Skeletal muscle cell (primary cell): Measurements from ENCODE around the gene CIZ1.
A peak's percentile ranks its signal among the peaks of the same experiment; 100 is the strongest.

Experiments
- DNase-seq: peaks from one replicate; pipeline ENCODE4 v3.0.0-alpha.2; 2010; ENCODE audit warnings: low read depth
- H3K4me3 ChIP-seq: 2 replicates; pipeline ENCODE4 v1.5.1; 2011; ENCODE audit warnings: low read depth, mild to moderate bottlenecking, control low read depth, low read length, moderate library complexity

The CIZ1 gene

DNA sequence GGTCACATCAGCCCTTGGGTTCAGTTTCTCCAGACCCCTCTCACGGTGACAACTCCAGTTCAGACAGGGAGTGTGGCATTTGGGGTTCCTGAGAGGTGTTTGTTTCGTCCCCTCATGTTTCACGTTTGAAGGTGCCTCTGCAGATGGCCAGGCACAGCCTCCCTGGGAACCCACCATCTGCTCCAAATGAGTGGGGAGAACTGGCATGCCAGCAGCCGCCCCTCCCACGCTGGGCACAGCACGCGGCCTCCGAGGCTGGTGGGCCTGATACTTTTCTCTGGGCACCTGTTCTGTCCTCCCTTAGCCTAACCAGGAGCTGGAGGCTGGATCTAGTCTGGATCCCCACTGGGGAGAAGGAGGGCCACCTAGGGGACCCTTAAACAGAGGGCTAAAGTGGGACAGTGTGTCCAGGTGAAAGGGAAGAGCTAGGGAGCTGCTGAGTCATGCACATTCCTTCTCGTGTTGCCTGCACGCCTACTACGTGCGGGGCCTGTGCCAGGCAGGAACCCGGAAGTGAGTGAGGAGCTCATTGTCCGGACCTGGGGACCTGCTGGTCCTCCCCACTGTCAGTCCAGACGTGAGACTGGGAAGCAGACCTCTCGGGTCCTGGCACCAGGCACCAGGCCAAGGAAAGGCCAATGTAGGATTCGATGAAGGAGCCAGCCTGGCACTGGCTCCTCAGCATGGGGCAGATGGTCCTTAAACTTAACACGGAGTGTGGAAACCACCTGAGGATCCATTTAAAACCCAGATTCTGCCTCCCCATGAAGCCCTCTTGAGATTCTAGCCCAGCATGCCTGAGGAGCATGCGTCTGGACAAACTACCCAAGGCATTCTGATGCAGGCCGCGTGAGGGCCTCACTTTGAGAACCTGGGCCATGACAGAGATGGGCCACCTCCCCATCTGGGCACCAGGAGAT lies 23.5 kb upstream of the CIZ1 start:
- H3K4me3 ChIP-seq, result no peak overlapping the region
- no peak for DNase-seq

DNA sequence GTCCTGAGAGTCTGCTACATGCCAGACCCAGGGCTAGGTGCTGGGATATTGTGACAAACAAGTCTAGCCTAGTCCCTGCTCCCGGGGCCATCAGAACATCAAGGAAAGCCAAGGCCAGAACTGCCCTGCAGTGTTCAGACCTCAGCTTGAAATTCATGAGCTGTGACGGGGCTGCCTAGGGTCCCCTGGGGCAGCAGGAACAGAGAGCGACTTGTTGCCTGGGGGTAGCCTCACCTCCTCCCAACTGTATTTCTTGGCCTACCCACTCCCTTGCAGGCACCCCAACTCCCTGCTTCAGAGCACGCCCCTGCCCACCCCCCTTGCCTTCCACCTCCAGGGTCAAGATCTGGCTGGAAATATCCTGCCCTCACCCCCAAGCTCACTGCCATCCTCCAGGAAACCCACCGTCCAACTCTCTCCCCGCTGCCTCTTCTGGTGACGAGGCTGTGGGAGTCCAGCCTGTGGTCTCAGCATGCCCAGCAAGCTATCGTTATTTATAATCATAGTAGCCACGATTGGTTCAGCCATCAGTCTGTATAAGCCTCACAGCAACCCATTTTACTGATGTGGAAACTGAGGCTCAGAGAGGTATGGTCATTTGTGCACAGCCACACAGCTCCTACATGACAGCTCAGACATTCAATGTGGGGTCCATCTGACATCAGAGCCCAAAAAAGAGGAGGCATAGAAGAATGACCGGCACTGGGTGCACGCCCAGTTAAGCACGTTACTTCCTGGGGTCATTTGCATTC lies 22.6 kb upstream of the CIZ1 start:
- DNase-seq, result no peak
- no peak overlapping the region for H3K4me3 ChIP-seq

DNA sequence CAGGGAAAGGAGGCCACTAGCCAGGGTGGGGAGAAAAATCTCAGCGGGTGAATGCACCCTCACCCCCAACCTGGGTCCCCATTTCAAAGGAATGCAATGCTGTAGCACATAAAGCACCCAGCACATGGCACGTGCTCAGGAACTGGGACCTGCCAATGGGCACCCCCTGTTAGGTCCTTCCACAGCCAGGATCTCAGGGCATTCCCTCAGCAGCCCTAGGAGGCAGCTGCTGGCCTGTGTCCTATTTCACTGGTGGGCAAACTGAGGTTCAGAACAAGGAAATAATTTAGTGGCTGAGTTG lies 20.6 kb upstream of the CIZ1 start:
- no peak for DNase-seq
- no peak overlapping the region for H3K4me3 ChIP-seq

DNA sequence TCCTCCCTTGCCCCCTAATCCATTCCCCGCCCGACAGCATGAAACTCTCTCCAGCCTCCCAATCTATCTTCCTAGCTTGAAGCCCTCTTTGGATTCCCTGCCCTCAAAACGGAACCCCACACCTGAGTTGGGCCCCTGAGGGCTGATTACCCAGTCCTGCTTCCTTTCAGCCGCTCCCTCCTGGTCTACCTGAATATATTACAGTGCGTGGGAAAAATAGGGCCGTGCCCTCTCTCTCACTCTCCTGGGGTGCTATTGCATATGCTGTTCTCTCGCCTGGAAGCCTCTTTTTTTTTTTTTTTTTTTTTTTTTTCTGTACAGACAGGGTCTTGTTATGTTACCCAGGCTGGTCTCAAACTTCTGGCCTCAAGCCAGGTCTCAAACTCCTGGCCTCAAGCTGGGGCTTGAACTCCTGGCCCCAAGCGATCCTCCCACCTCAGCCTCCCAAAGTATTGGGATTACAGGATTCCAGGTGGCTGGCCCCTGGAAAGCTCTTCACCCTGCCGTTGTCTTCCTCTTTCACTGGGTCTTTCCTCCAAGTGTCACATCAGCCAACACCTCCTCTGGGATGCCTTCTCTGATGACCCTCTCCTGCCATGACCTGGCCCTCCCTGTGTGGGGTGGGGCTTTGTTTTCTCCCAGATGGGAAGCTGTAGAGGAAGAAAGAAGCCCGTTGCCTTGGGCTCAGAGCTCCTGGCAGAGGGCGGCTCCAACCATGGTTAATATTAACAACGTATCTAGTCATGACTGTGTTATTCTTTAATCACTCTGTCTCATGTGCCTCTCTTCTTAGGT lies 20.0 kb upstream of the CIZ1 start:
- no peak overlapping the region for H3K4me3 ChIP-seq

DNA sequence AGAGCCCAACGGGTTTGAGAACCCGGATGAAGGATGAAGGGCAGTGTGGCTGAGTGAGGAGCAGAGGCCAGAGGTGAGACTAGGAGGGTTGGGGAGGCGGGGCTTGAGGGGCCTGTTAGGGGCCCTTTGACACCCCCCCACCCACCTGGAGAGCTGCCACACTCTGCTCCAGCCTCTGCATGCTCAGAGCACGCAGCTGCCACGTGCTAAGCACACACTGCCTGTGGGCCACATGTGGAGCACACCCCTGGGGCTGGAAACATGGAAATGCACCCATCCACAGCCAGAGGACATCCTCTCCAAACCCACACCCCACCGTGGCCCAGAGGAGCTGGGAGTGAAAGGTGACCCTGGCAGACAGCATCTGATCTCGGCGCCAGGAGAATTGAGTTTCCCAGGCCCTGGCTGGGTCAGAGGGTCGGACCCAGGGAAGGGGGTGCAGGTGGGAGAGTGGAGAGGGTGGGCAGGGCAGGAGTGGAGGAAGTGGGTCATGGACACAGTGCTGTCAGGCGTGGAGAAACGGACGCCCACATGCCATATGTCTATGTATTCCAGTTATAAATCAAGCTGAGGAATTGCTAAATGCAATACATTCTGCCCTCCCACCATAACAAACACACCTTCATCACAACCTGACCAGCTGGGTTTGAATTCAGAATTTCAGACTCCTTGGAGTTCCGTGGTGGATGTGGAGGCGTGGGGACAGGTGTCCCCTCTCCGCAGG lies 17.7 kb upstream of the CIZ1 start:
- no peak for DNase-seq
- H3K4me3 ChIP-seq, result no peak overlapping the region

More for the DNA sequence above, 20.0 kb upstream of the CIZ1 start:
- DNase-seq, result no peak

DNA sequence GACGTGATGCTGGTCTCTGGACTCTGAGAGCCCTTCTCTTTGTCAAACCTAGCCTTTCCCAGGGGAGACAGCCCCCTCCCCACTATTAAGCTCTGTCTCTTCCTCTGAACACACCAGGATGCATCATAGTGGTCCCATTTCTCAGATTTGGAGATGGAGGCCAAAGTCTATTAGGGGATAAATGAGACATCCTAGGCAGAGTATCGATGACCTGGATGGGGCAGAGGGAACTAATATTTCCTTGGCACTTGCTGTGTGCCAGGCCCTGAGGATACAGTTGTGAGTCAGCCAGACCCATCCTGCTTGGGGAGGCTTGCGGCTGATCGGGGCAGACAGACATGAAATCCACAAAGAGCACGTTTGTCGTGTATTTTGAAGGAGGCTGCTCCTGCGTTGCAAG lies 17.0 kb upstream of the CIZ1 start:
- no peak for DNase-seq
- no peak overlapping the region for H3K4me3 ChIP-seq

DNA sequence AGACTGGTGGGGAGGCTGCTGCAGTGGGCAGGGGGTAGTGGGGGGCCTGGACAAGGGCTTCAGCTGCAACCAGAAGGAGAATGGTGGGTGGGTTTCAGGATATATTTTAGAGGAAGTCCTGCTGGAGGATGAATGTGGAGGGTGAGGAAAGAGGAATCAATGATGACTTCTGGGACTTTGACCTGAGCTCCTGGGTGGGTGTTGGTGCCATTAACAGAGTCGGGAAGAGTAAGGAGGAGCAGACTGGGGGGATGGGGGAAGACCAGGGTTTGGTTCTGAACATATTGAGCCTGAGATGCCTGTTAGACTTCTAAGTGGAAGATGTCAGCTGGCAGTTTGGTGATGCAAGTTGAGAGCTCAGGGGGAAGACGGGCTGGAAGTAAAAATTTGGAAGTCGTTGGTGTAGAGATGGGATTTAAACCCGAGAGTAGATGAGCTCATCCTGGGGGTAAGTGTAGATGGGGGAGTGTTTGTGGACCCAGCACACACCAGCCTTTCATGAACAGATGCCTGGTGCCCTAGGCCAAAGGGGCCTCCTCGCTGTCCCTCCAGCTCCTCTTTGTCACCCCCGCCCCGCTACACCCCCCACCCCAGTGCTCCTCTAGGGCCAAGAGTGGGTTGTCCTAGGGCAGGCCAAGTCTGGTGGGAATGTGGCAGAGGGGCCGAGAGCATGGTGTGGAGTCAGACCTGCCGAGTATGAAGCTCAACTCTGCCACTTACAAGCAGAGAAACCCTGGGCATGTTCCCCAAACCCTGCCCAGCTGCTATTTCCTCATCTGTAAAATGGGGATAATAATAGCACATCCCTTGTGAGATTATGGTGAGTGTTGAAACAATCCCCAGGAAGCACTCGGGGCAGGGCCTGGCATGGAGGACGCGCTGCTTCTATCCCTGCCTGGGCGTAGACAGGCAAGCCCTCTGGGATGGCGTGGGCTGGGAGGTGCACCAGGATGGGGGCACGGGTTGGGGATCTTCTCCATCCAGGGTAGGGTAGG lies 15.8 kb upstream of the CIZ1 start:
- DNase-seq, result no peak
- H3K4me3 ChIP-seq, result no peak overlapping the region

DNA sequence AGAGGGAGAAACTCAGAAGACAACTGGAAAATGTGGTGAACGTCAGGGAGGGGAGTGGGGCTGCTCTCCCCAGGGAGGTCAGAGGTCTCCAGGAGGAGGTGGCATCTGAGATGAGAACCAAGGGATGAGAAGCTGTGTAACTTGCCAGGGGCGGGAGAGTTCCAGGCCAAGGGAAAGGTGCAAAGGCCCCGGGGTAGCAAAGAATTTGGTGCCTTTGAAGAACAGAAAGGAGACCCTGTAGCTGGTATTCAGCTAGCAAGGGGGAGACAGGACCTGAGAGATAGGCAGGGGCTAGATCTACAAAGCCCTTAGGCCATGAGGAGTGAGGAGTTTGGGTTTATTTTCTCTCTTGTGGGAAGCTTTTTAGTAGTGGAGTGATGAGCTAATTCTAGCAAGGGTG lies 15.1 kb upstream of the CIZ1 start:
- no peak for DNase-seq
- H3K4me3 ChIP-seq, result no peak overlapping the region

DNA sequence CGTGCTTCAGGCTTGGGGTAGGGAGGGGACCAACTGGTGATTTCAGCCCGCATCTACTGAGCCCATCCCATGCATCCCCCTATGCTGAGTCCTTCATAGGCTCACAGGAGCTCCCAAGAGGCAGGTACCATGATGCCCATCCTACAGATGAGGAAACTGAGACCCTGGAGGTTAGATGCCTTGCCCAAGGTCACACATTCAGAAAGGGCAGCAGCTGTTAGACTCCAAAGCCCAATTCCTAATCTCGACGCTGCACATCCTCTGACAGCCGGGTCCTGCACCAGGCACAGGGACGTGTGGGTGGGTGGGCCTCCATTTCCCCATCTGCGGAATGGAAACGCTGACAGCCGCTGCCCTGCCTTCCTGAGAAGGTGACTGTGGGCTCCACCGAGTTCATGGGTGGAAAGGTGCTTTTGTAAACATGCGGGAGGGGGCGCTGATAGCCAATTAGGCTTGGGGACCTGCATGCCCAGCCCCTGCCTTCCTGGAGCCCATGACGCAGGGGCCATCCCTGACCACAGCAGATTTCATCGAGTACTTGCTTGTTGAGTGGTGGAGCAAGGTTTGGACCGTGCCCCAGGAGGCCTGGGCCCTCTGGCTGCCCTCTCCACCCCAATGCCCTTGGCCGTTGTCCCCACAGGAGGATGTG lies 14.0 kb upstream of the CIZ1 start:
- no peak overlapping the region for H3K4me3 ChIP-seq

DNA sequence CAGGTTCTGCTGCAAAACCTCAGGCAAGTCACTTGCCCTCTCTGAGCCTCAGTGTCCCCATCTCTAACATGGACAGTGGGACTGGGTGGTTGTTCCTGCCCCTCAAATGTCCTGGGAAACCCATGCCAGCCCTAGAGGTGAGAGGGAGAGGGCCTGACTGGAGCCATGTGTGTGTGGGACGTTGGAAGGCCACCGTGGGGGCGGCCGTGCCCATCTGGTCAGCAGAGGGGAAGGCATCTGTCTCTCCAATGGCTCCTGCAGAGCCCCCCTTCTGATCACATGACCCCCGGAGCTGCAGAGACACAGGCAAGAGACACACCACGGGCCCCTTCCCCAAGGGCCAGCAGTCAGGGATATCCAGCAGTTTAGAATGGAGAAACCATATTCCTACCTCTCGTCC lies 13.5 kb upstream of the CIZ1 start:
- peak overlapping the region; percentile 80 for H3K4me3 ChIP-seq

More for the DNA sequence above, 14.0 kb upstream of the CIZ1 start:
- no peak for DNase-seq

DNA sequence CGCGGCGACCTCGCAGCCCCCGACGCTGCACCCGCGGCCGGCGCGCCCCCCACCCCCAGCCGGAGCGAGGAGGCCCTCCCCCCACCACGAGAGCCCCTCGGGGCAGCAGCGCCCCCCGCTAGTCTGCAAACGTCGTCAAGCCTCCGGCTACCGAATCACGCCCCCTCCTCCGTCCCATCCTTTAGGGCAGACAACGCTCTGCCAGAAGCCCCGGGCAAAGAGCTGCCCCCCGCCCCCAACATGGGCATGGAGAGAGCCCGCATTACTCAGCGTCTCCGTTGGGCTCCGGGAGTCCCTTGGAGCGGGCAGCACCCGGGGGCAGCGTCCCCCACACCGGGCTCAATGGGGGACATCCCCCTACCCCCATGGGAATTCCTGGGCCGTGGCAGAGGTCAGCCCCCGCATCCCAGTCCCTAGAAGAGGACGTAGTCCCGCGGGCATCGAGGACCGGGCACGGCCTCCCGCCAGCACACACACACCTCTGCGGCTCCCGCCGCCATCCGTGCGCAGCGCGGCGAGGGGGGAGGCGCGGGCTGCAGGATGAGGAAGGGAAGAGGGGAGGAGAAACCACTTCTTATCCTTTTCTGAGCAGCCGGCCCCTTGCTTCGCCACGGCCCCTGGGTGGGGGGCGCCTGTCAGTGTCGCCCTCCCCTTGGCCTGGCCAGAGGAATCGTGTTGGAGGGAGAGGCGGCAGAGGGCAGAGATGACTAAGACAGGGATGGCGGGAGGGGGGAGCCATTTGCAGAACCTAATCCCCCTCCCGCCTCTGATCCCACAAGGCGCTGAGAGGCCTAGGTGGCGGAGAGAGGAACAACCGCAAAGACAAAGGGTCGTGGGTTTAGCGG lies 12.6 kb upstream of the CIZ1 start:
- no peak for DNase-seq
- H3K4me3 ChIP-seq, result peak overlapping the region; percentile 80

More for the DNA sequence above, 13.5 kb upstream of the CIZ1 start:
- no peak for DNase-seq

DNA sequence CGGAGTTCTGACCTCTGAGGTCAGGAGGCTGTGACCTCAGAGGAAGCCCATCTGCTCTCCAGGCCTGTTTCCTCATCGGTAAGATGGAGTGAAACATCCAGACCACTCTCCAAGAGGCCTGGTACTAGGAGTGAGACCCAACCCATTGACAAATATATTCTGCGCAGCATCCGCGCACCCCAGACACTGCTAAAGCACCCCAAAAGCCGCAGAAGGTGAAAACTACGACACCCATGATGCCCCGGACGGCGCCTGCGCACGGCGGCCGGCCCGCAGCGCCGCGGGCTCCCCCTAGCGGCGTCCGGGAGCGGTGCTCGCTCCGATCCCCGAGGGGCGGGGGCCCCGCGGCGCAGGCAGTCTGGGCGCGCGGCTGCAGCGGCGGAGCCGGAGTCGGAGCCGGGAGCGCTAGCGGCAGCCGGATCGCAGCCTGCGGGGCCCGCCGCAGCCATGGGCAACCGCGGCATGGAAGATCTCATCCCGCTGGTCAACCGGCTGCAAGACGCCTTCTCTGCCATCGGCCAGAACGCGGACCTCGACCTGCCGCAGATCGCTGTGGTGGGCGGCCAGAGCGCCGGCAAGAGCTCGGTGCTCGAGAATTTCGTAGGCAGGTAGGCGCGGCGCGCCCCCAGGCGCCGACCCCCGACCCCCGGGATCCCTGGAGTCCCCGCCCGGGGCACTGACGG lies 11.8 kb upstream of the CIZ1 start, which contains the start of gene DNM1:
TSS of gene DNM1 (plus strand) at position 356 of the 683 bp plus-strand sequence. CDS start at position 448, 92 bp downstream.
- H3K4me3 ChIP-seq, result peak within 1 kb of the TSS; percentile 80
- DNase-seq, result no peak

DNA sequence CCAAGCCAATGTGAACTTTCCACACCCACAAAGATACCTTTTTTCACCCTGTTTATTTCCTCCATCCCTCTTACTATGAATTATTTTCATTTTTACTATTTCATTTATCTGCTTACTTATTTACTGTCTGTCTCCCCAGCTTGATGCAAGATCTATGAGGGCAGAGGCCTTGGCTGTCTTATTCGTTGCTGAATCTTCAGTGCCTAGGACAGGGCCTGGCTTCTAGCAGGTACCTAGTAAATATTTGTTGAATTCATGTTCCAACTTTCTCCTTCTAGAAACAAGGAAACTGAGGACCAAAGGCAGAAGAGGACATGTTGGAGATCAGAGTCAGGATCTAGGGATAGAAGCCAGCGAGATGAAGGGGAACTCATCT lies 11.3 kb upstream of the CIZ1 start:
- no peak for DNase-seq
- H3K4me3 ChIP-seq, result peak overlapping the region; percentile 24

DNA sequence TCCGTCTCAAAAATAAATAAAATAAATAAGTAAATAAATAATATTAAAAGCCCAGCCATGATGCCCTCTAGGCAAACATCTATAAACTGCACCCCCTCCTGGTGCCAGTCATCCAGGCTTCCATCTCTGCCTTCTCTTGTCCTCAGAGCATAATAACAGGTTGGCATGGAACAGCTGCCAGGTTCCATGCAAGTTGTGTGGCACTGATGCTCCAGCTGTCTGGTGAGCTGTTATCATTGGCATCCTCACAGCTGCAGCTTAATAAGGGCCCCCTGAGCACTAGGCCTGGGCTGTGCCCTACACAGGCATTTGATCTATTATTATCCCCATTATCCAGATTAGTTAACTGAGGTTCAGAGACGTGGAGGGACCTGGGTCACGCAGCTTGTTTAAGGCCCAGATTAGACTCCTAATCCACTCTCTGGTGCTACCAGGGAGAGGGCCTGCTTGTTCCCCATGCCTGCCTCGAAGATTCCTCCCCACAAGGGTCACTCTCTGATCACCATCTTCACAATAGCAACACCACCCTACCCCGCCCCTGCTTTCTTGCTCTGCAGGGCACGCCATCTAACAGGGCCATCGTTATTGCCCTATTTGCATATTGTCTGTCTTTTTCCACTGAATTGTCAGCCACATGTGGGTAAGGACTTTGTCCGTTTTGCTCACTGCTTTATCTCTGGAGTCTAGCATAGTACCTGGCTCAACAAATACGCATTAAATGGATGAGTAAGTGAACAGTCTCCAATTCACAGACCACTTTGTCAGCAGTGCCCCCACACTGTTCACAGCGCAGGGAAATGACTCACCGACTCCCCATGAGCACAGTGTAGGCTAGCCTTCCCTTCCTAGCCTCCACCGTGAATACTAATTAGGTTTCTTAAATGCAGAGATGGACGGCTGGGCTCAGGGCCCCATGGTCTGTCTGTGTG lies 10.3 kb upstream of the CIZ1 start:
- DNase-seq, result no peak
- H3K4me3 ChIP-seq, result no peak overlapping the region

DNA sequence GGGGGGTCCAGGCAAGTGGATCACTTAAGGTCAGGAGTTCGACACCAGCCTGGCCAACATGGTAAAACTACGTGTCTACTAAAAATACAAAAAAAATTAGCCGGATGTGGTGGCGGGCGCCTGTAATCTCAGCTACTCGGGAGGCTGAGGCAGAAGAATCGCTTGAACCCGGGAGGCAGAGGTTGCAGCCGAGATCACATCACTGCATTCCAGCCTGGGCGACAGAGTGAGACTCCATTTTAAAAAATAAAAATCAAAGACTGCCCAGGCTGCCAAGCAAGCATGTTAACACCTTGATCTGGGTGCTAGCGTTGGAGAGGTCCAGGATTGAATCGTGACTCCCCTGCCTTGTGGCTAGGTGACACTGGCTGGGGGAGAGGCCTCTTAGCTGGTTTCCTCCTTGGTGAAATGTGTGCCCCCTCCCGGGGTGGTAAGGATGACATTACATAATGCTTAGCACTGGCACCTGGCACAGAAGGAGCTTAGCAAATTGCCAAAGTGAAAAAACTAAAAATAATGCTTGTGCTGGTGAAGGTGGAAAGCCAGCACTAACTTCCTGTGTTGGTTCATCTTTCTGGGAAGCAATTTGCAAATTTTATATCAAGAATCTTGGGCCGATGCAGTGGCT lies 2.2 kb upstream of the CIZ1 start:
- no peak for DNase-seq

More for the DNA sequence above, 2.2 kb upstream of the CIZ1 start:
- no peak overlapping the region for H3K4me3 ChIP-seq
